PFSK-1 (cell line): ENCODE results near the gene NSUN2.

ENCODE experiments used
- POLR2AphosphoS5 ChIP-seq: IDR thresholded peaks from 2 replicates; pipeline ENCODE4 v1.6.1; 2012; ENCODE audit warnings: low read depth, mild to moderate bottlenecking, control low read depth, low read length, moderate library complexity
- SIN3A ChIP-seq: IDR thresholded peaks from 2 replicates; pipeline ENCODE4 v1.6.1; 2012; ENCODE audit warnings: mild to moderate bottlenecking, low read length, moderate library complexity, borderline replicate concordance; ENCODE audit not compliant: insufficient read depth
- TAF1 ChIP-seq: IDR thresholded peaks from 2 replicates; pipeline ENCODE4 v1.6.1; 2012; ENCODE audit warnings: low read length, control low read depth, borderline replicate concordance; ENCODE audit not compliant: insufficient read depth
- TF ChIP-seq, protein P1 (sequence below), 2 experiments: IDR thresholded peaks; 2 replicates each; pipeline versions ENCODE4 v1.6.1 to v1.8.0; 2011 to 2012; ENCODE audit warnings: low read depth in 2 of 2, low read length in 2 of 2, control low read depth in 1 of 2, inconsistent platforms in 1 of 2, mild to moderate bottlenecking in 1 of 2, moderate library complexity in 1 of 2; ENCODE audit not compliant: insufficient read depth in 1 of 2

DNA sequence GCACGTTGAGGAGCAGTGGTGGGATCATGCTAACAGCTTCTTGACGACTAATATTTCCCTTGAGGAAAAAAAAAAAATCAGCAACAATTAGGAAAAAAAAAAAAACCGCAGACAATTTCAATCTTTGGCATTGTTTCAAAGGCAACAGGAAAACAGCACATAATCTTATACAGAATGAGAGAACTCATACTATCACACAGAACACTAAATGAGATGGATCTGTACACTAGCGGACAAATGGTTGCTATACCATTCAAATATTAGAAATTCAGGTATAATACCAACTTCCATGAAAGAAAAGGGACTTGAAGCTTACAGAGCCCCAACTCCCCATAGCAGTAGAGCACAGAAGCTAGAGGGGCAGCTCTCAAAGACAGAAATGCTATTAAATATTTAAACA lies 9.6 kb downstream of the NSUN2 start:
- TF ChIP-seq, protein P1, sequence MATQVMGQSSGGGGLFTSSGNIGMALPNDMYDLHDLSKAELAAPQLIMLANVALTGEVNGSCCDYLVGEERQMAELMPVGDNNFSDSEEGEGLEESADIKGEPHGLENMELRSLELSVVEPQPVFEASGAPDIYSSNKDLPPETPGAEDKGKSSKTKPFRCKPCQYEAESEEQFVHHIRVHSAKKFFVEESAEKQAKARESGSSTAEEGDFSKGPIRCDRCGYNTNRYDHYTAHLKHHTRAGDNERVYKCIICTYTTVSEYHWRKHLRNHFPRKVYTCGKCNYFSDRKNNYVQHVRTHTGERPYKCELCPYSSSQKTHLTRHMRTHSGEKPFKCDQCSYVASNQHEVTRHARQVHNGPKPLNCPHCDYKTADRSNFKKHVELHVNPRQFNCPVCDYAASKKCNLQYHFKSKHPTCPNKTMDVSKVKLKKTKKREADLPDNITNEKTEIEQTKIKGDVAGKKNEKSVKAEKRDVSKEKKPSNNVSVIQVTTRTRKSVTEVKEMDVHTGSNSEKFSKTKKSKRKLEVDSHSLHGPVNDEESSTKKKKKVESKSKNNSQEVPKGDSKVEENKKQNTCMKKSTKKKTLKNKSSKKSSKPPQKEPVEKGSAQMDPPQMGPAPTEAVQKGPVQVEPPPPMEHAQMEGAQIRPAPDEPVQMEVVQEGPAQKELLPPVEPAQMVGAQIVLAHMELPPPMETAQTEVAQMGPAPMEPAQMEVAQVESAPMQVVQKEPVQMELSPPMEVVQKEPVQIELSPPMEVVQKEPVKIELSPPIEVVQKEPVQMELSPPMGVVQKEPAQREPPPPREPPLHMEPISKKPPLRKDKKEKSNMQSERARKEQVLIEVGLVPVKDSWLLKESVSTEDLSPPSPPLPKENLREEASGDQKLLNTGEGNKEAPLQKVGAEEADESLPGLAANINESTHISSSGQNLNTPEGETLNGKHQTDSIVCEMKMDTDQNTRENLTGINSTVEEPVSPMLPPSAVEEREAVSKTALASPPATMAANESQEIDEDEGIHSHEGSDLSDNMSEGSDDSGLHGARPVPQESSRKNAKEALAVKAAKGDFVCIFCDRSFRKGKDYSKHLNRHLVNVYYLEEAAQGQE (IDR thresholded peaks at IDR 0.05; ENCODE audit: insufficient read depth in 1 of 2, low read depth in 2 of 2, low read length in 2 of 2): no peak
- TF ChIP-seq POLR2AphosphoS5 (no peak), TAF1 (no peak), SIN3A (no peak)
